ENCODE data around the gene ITPA. TPM values are rescaled to one million over a fixed set of nuclear protein-coding genes. Genes with fewer than 3 reads are reported as not detected.
A peak's percentile ranks its signal among the peaks of the same experiment; 100 is the strongest.

Gene ITPA
- total RNA-seq, 1 donor from 2014 or later, result 43.4 TPM

DNA sequence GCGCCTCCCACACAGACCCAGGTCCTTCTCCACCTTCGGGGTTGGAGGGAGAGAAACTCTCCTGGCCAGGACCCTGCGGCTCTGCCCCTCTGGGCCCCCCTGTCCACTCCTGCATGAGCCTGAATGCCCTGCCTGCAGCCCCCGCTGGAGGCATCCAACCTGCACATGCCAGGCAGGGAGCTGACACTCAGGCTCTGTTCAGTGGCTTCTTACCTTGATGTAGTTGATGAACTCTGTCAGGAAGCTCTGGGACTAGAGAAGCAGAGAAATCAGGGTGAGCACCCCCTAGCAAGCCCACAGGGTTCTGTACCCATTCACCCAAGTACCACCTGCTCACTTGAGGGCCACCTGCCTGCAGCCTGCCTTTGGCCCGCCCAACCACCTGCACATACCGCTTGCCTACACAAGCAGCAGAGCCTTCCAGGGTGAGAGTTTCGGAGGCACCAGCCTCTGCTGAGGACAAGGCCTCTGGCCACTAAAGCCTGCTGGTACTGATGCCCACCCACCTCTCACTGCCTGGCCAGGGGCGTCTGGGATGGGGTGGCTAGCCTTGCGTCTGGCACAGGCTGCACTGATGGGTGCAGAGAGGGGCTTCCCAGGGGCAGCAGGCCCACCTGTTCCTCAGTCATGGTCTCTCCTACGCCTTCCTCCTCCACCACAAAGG, 14.5 kb upstream of the ITPA start:
- Histone ChIP-seq H3K27me3 (no peaks in the 10 kb centered on the region), H3K4me3 (no peak overlapping the region), H3K36me3 (peaks cover 98% of the 10 kb centered on the region), H3K9me3 (no peaks in the 10 kb centered on the region), H3K4me1 (no peaks in the 10 kb centered on the region), H3K27ac (no peak overlapping the region)
- TF ChIP-seq CTCF (IDR thresholded peaks at IDR 0.05), result no peak
- intact Hi-C loops (cut with DNase I), result no loop called here
- DNase-seq (no peak), ATAC-seq (no peak)

DNA sequence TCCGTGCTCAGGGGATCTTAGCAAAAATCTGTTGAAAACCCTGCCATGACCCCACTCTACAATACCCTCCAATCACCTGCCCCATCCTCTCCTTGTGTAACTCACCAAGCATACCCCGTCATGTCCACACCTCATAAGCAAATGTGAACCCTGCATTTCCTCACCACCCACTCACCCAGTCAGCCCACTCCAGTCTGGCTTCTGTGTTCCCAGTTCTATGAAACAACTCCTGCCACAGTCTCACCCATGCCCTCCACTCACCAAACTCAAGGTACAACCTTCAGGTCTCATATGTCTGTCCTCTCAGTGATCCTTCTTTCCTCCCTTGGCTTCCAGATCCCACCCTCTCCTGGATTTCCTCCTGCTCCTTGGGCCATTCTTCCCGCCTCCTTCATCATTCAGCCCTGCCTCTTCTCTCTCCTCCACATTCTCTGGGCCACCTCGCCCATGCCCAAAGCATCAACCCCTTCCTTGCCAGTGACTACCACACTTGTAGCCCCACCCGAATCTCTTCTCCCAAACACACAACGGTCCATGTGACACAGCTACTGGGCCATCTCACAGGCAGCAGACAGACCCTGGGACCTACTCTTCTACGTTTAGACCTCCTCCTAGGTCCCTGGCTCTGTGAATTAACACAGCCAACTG, 13.6 kb upstream of the ITPA start:
- TF ChIP-seq CTCF (IDR thresholded peaks at IDR 0.05), result no peak
- peaks cover 99% of the 10 kb centered on the region for H3K36me3 ChIP-seq
- H3K27ac ChIP-seq, result no peak overlapping the region
- DNase-seq (no peak), ATAC-seq (no peak)
- no peaks in the 10 kb centered on the region for H3K9me3 ChIP-seq
- H3K4me3 ChIP-seq, result no peak overlapping the region
- no peaks in the 10 kb centered on the region for H3K4me1 ChIP-seq
- H3K27me3 ChIP-seq, result no peaks in the 10 kb centered on the region
- intact Hi-C loops (cut with DNase I), result no loop called here

GRCh38 chr20:3199206-3199605, 10.1 kb upstream of the ITPA start:
- intact Hi-C loops (cut with DNase I), result no loop called here
- Histone ChIP-seq H3K36me3 (peaks cover 83% of the 10 kb centered on the region), H3K27ac (no peak overlapping the region), H3K27me3 (no peaks in the 10 kb centered on the region), H3K9me3 (no peaks in the 10 kb centered on the region), H3K4me1 (peaks cover 10% of the 10 kb centered on the region), H3K4me3 (no peak overlapping the region)
- DNase-seq (no peak), ATAC-seq (no peak)
- no peak for TF ChIP-seq CTCF (IDR thresholded peaks at IDR 0.05)

DNA sequence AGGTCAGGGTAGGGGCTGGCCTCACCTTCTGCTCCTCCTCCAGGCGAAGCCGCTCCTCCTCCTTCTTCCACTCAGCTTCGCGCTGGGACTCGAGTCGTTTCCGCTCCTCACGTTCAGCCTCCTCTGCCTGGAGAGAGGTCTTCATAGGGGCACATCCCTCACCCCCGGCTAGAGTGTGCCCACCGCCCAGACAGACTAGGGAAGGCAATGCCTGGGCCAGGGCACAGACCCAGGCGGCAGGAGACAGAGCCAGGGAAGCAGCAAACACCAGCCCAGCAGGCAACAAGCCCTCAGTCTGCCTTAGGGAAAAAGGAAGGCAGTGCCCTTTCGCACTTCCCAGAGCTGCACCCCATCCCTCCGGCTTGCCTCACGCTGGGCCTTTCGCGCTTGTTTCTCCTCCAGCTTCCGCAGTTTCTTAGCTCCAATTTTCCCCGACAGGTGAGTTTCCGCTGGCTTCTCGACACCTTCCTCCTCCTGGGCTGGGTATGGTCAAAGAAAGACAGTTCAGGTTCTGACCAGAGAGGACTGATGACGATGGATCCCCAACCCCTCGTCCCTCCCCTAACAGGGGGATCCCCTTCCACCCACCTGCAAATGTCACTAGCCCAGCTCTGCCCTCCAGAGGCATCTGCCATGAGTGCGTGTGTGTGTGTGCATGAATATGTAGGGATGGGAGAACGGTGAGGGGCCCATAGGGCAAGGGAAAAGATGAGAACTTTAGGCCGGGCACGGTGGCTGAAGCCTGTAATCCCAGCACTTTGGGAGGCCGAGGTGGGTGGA, 9.1 kb upstream of the ITPA start:
- ATAC-seq (no peak), DNase-seq (no peak)
- intact Hi-C loops (cut with DNase I), result no loop called here
- Histone ChIP-seq H3K9me3 (no peaks in the 10 kb centered on the region), H3K36me3 (peaks cover 74% of the 10 kb centered on the region), H3K4me1 (peaks cover 10% of the 10 kb centered on the region), H3K27me3 (no peaks in the 10 kb centered on the region), H3K4me3 (no peak overlapping the region), H3K27ac (no peak overlapping the region)
- no peak for TF ChIP-seq CTCF (IDR thresholded peaks at IDR 0.05)

DNA sequence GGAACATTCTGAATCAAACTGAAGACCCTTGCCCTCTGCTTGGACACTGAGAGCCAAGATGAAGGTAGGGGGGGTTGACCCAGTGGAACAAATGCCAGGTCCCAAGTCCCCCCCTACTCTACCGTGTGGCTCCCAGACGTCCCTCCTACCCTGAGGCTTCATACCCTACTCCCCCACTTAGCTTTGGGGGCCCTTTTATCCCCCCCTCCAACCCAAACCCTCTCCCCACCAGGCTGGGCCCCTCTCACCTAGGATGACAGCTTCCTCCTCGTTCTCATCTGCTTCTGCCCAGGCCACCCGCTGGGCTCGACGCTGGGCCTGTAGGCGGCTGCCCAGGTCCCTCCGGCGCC, 6.4 kb upstream of the ITPA start:
- H3K4me3 ChIP-seq, result peak overlapping the region; percentile 95
- ATAC-seq (no peak), DNase-seq (no peak)
- H3K36me3 ChIP-seq, result peaks cover 46% of the 10 kb centered on the region
- H3K27me3 ChIP-seq, result no peaks in the 10 kb centered on the region
- no peak for TF ChIP-seq CTCF (IDR thresholded peaks at IDR 0.05)
- no peaks in the 10 kb centered on the region for H3K9me3 ChIP-seq
- peaks cover 10% of the 10 kb centered on the region for H3K4me1 ChIP-seq
- H3K27ac ChIP-seq, result peak overlapping the region; percentile 94
- intact Hi-C loops (cut with DNase I), result no loop called here

All from upper lobe of right lung (tissue), 1 donor.